Epithelial cell of prostate (primary cell): ENCODE results near the gene EHMT1.

Experiments
- DNase-seq: peaks from one replicate; pipeline ENCODE4 v3.0.0-alpha.2; 2011; ENCODE audit warnings: low read depth, low spot score
- H3K27ac ChIP-seq: fragments of 450-650 bp; 2 replicates; pipeline ENCODE4 v1.5.1; 2017; ENCODE audit warnings: mild to moderate bottlenecking

The EHMT1 gene

GRCh38 chr9:137669261-137669672 is 50.5 kb downstream of the EHMT1 start:
- DNase-seq: no peak
- no peak overlapping the region for H3K27ac ChIP-seq

GRCh38 chr9:137670391-137671195 is 51.8 kb downstream of the EHMT1 start:
- DNase-seq: no peak
- no peak overlapping the region for H3K27ac ChIP-seq

- H3K27ac ChIP-seq: no peak overlapping the region
- no peak for DNase-seq
Observed at GRCh38 chr9:137671196-137671538, 52.4 kb downstream of the EHMT1 start.

GRCh38 chr9:137671721-137672120 is 52.9 kb downstream of the EHMT1 start:
- H3K27ac ChIP-seq: no peak overlapping the region
- no peak for DNase-seq

GRCh38 chr9:137672907-137673791 is 54.3 kb downstream of the EHMT1 start:
- H3K27ac ChIP-seq: no peak overlapping the region
- DNase-seq: no peak

GRCh38 chr9:137673886-137674285 is 55.1 kb downstream of the EHMT1 start:
- DNase-seq: no peak
- H3K27ac ChIP-seq: no peak overlapping the region

GRCh38 chr9:137674307-137674975 is 55.6 kb downstream of the EHMT1 start:
- DNase-seq: no peak

GRCh38 chr9:137674976-137675320 is 56.1 kb downstream of the EHMT1 start:
- H3K27ac ChIP-seq: no peak overlapping the region
- no peak for DNase-seq

More at GRCh38 chr9:137674307-137674975, 55.6 kb downstream of the EHMT1 start:
- H3K27ac ChIP-seq: no peak overlapping the region

- no peak for DNase-seq
- no peak overlapping the region for H3K27ac ChIP-seq
Observed at GRCh38 chr9:137676998-137677397, 58.2 kb downstream of the EHMT1 start.

GRCh38 chr9:137678202-137678601 is 59.4 kb downstream of the EHMT1 start:
- H3K27ac ChIP-seq: no peak overlapping the region
- DNase-seq: no peak

- H3K27ac ChIP-seq: no peak overlapping the region
- no peak for DNase-seq
Observed at GRCh38 chr9:137679249-137679648, 60.4 kb downstream of the EHMT1 start.

GRCh38 chr9:137679695-137680305 is 61.0 kb downstream of the EHMT1 start:
- no peak overlapping the region for H3K27ac ChIP-seq
- DNase-seq: no peak

GRCh38 chr9:137680444-137681358 is 61.9 kb downstream of the EHMT1 start:
- DNase-seq: no peak
- H3K27ac ChIP-seq: no peak overlapping the region

GRCh38 chr9:137682428-137683105 is 63.8 kb downstream of the EHMT1 start:
- H3K27ac ChIP-seq: no peak overlapping the region
- no peak for DNase-seq

- DNase-seq: no peak
- no peak overlapping the region for H3K27ac ChIP-seq
Observed at GRCh38 chr9:137683262-137683864, 64.6 kb downstream of the EHMT1 start.

- no peak for DNase-seq
- H3K27ac ChIP-seq: no peak overlapping the region
Observed at GRCh38 chr9:137685035-137685740, 66.4 kb downstream of the EHMT1 start.

GRCh38 chr9:137685741-137686420 is 67.1 kb downstream of the EHMT1 start:
- no peak for DNase-seq
- H3K27ac ChIP-seq: no peak overlapping the region
